OCI-LY1 (cell line): ENCODE results near the gene PNMT.

Source experiments
- EZH2 ChIP-seq: fragments of 200-600 bp; sonication (generic), shearing (Covaris generic); IDR thresholded peaks from 2 replicates; pipeline ENCODE4 v1.8.0; 2017; ENCODE audit warnings: borderline replicate concordance, mixed run types, mild to moderate bottlenecking, antibody characterized with exemption, low read length, moderate library complexity, mixed read lengths
- TF ChIP-seq, protein P1 (sequence below): fragments of 200-600 bp; sonication (generic), shearing (Covaris generic); IDR thresholded peaks from 2 replicates; pipeline ENCODE4 v1.5.1; 2017; ENCODE audit warnings: mild to moderate bottlenecking, antibody characterized with exemption, low read length, moderate library complexity, mixed read lengths

DNA sequence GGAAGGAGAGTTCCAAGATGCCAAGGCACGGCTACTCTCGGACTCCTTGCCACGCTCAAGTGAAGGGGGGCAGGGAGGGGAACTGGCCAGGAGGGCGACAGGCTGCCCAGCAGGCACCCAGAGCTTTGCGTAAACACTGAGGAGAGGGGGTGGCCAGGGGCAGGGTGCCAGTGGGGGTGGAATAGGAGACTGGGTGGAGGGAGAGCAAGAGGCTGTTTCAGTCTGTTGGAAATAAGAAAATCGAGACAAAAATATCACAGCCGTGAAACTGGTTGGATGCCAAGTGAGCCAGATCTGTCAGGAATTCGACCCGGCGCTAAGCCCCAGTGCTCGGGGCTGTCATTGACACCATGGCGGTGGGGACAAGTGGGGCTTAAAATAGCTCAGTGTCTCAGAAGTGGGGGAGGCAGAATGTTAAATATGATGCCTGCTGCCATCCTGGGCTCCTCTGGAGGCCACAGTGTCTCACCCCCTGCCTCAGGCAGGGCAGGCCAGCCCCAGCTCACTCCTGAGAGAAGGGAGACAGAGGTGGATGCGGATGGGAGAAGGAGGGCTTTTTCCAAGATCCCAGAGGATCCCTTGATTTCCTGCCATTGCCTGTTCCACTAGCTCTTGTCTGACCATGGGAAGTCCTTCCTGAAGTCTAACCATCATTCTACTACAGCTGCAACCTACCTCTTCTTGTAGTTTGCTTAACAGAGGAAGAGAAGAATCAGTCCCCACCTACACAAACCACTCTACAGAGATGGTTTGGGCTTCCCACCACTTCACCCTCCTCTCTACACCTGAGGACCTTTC, 9.5 kb downstream of the PNMT start:
- TF ChIP-seq, protein P1, sequence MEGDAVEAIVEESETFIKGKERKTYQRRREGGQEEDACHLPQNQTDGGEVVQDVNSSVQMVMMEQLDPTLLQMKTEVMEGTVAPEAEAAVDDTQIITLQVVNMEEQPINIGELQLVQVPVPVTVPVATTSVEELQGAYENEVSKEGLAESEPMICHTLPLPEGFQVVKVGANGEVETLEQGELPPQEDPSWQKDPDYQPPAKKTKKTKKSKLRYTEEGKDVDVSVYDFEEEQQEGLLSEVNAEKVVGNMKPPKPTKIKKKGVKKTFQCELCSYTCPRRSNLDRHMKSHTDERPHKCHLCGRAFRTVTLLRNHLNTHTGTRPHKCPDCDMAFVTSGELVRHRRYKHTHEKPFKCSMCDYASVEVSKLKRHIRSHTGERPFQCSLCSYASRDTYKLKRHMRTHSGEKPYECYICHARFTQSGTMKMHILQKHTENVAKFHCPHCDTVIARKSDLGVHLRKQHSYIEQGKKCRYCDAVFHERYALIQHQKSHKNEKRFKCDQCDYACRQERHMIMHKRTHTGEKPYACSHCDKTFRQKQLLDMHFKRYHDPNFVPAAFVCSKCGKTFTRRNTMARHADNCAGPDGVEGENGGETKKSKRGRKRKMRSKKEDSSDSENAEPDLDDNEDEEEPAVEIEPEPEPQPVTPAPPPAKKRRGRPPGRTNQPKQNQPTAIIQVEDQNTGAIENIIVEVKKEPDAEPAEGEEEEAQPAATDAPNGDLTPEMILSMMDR: no peak
- TF ChIP-seq EZH2: no peak
